K562 (cell line): ENCODE results near the gene EFEMP2. TPM values are rescaled to one million over a fixed set of nuclear protein-coding genes. Genes with fewer than 3 reads are reported as not detected.
A peak's percentile ranks its signal among the peaks of the same experiment; 100 is the strongest.

Source experiments
- ARID2 ChIP-seq: fragments of 450-650 bp; IDR thresholded peaks from 2 replicates; pipeline ENCODE4 v1.6.1; 2017; ENCODE audit warnings: antibody characterized with exemption, mild to moderate bottlenecking
- BACH1 ChIP-seq: fragments of 200-800 bp; sonication (Bioruptor generic); IDR thresholded peaks from 2 replicates; pipeline ENCODE4 v1.6.1; 2016; ENCODE audit warnings: missing genetic modification characterization, missing compliant biosample characterization
- BMI1 ChIP-seq: fragments of 150-350 bp; IDR thresholded peaks from 2 replicates; pipeline ENCODE4 v1.6.1; 2014; ENCODE audit warnings: low read length
- CBX1 ChIP-seq: sonication (generic); IDR thresholded peaks from 2 replicates; pipeline ENCODE4 v1.6.1; 2016; ENCODE audit warnings: antibody characterized with exemption, low read depth, mild to moderate bottlenecking
- CBX3 ChIP-seq, 2 experiments: IDR thresholded peaks; 1 replicate in 1 of 2; 2 replicates in 1 of 2; pipeline ENCODE4 v1.6.1; 2012; ENCODE audit warnings: inconsistent platforms in 2 of 2, low read length in 2 of 2, borderline replicate concordance in 1 of 2, control low read depth in 1 of 2
- CREB3 ChIP-seq: fragments of 450-650 bp; conservative IDR thresholded peaks from 2 replicates; pipeline ENCODE4 v1.6.1; 2016; ENCODE audit warnings: missing genetic modification characterization, low read depth, mild to moderate bottlenecking, missing compliant biosample characterization, moderate library complexity
- CREB3L1 ChIP-seq: fragments of 450-650 bp; IDR thresholded peaks from 2 replicates; pipeline ENCODE4 v1.6.1; 2014; ENCODE audit warnings: low read depth, mild to moderate bottlenecking, moderate library complexity, borderline replicate concordance
- CXXC5 ChIP-seq: fragments of 250-450 bp; sonication (Bioruptor Pico); IDR thresholded peaks from 2 replicates; pipeline ENCODE4 v1.8.0; 2022; ENCODE audit warnings: inconsistent platforms, mild to moderate bottlenecking, moderate library complexity
- ERF ChIP-seq: fragments of 450-650 bp; formaldehyde crosslinking; IDR thresholded peaks from 2 replicates; pipeline ENCODE4 v1.4.0; 2020; ENCODE audit warnings: mild to moderate bottlenecking, mixed read lengths
- ETS1 ChIP-seq: conservative IDR thresholded peaks from 2 replicates; pipeline ENCODE4 v1.6.1; 2011; ENCODE audit warnings: low read depth, mild to moderate bottlenecking, low read length; ENCODE audit not compliant: control insufficient read depth
- GMEB1 ChIP-seq: fragments of 250-450 bp; sonication (Bioruptor Pico); IDR thresholded peaks from 2 replicates; pipeline ENCODE4 v1.4.0; 2020; ENCODE audit warnings: mild to moderate bottlenecking
- IRF9 ChIP-seq: fragments of 450-650 bp; IDR thresholded peaks from 2 replicates; pipeline ENCODE4 v1.6.1; 2016; ENCODE audit warnings: missing biosample characterization, missing genetic modification characterization
- KLF16 ChIP-seq: IDR thresholded peaks from 2 replicates; pipeline ENCODE4 v1.6.1; 2016; ENCODE audit warnings: antibody characterized with exemption
- NR2C1 ChIP-seq, 2 experiments: fragments of 450-650 bp; IDR thresholded peaks; 2 replicates each; pipeline ENCODE4 v1.6.1; 2017; ENCODE audit warnings: mild to moderate bottlenecking in 2 of 2, antibody characterized with exemption in 1 of 2, inconsistent platforms in 1 of 2, missing compliant biosample characterization in 1 of 2, missing genetic modification characterization in 1 of 2
- NR2C2 ChIP-seq, 2 experiments: fragments of 200-800 bp in 1 of 2; sonication (Bioruptor generic) in 1 of 2; sonication (generic) in 1 of 2; formaldehyde crosslinking in 1 of 2; IDR thresholded peaks; 2 replicates each; pipeline versions ENCODE4 v1.6.1 to v1.8.0; 2016 to 2022; ENCODE audit warnings: mild to moderate bottlenecking in 1 of 2, missing compliant biosample characterization in 1 of 2, missing genetic modification characterization in 1 of 2, missing genetic modification reagents in 1 of 2
- PTBP1 ChIP-seq: fragments of 200-400 bp; formaldehyde crosslinking; IDR thresholded peaks from 2 replicates; pipeline ENCODE4 v1.6.1; 2017; ENCODE audit warnings: low read depth, low read length
- RBM15 ChIP-seq: fragments of 200-400 bp; formaldehyde crosslinking; IDR thresholded peaks from 2 replicates; pipeline ENCODE4 v1.6.1; 2018; ENCODE audit warnings: mild to moderate bottlenecking, low read length, moderate library complexity; ENCODE audit not compliant: insufficient read depth
- STAT5A ChIP-seq: IDR thresholded peaks from 2 replicates; pipeline ENCODE4 v1.6.1; 2012; ENCODE audit warnings: low read length, inconsistent platforms, borderline replicate concordance
- TAL1 ChIP-seq: fragments of 450-650 bp; IDR thresholded peaks from 2 replicates; pipeline ENCODE4 v1.6.1; 2016; ENCODE audit warnings: mild to moderate bottlenecking
- TBL1XR1 ChIP-seq, 2 experiments: IDR thresholded peaks; 2 replicates each; pipeline ENCODE4 v1.6.1; 2012; ENCODE audit warnings: improper control_type of control experiment in 2 of 2, low read length in 2 of 2, mild to moderate bottlenecking in 1 of 2
- TFAM ChIP-seq: fragments of 250-450 bp; sonication (Bioruptor Pico); conservative IDR thresholded peaks from 2 replicates; pipeline ENCODE4 v1.5.0; 2021; ENCODE audit warnings: mild to moderate bottlenecking, moderate library complexity
- ZSCAN29 ChIP-seq: fragments of 450-650 bp; IDR thresholded peaks from 2 replicates; pipeline ENCODE4 v1.6.1; 2017
- polyA plus RNA-seq, 8 experiments: library from polyadenylated mRNA; depleted of rRNA in 4 of 8; stranded (reverse) in 5 of 8; unstranded in 3 of 8; fragments of >200 nt; fragmentation: Nextera tagmentation in 2 of 8; fragmentation: Illumina TruSeq in 1 of 8; extraction: Ambion mirVana in 2 of 8; extraction: Trizol in 1 of 8; gene quantifications; 2 replicates each; pipeline versions ENCODE4 v1.2.1 to v1.2.3, GENCODE V29; 2011 to 2014; ENCODE audit warnings: inconsistent platforms in 1 of 8, missing spikeins in 1 of 8
- total RNA-seq, 7 experiments: library from RNA; depleted of rRNA in 6 of 7; stranded (reverse); fragments of >200 nt in 6 of 7; fragmentation: Illumina TruSeq in 2 of 7; extraction: Trizol in 2 of 7; gene quantifications; 2 replicates each; pipeline versions ENCODE4 v1.2.1 to v1.2.3, GENCODE V29; 2011 to 2021; ENCODE audit warnings: low replicate concordance in 1 of 7

Gene EFEMP2
- total and polyA plus RNA-seq, 9 of the 15 experiments (the other 6 are each of a cell fraction or from before 2014, with no cell fraction given): 0.07 to 2.9 (median 0.69) TPM; not detected in 1

GRCh38 chr11:65859095-65859811 lies 13.3 kb downstream of the EFEMP2 start (continued):
- TF ChIP-seq IRF9 (no peak), CBX1 (no peak), CREB3 (no peak), TFAM (CRISPR knock-in tag) (no peak), CREB3L1 (no peak), BACH1 (tag) (peak; percentile 93), TBL1XR1 (IDR thresholded peaks at IDR 0.05; ENCODE audit: low read length in 2 of 2) (no peak), ETS1 (peak; percentile 61; the same call in 1 of the 2 replicates), PTBP1 (no peak), RBM15 (no peak), NR2C1 (IDR thresholded peaks at IDR 0.05) (no peak), NR2C1 (tag; IDR thresholded peaks at IDR 0.05) (no peak), ERF (CRISPR knock-in tag) (no peak), NR2C2 (CRISPR knock-in tag; IDR thresholded peaks at IDR 0.05) (no peak), NR2C2 (tag; IDR thresholded peaks at IDR 0.05) (no peak), GMEB1 (CRISPR knock-in tag) (no peak), KLF16 (no peak), ARID2 (no peak), CBX3 (IDR thresholded peaks at IDR 0.05; ENCODE audit: borderline replicate concordance in 1 of 2, low read length in 2 of 2) (no peak), CXXC5 (peak; percentile 77), ZSCAN29 (no peak), TAL1 (no peak), STAT5A (no peak; the same call in 1 of the 2 replicates), BMI1 (peak; percentile 61; the same call in 1 of the 2 replicates)
